ENCODE measurements around the gene NEK5.
"Not testable (repeated sequence)": the region's sequence is repeated elsewhere in the genome, so short reads cannot be mapped to it uniquely, and the experiment has no call there.

Gene NEK5

DNA sequence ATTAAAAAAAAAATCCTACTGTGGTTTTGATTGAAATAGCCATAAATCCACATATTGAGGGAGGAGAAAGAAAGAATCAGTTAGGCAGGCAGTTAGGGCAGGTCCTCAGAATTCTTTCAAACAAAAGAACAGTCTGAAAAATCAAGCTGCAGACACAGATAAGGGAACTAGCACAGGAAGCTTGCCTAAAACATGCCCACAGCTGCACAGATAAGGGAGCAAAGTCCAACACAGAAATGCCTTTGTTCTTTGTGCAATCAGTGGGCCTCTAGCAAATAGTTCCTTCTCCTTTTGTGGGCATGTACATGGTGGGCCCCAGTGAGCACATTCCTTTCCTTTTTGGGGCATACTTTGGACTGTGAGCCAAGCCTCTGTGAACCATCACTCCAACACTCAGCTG lies 61.6 kb downstream of the NEK5 start:
- no peak for DNase-seq (ENCODE audit: low spot score)

DNA sequence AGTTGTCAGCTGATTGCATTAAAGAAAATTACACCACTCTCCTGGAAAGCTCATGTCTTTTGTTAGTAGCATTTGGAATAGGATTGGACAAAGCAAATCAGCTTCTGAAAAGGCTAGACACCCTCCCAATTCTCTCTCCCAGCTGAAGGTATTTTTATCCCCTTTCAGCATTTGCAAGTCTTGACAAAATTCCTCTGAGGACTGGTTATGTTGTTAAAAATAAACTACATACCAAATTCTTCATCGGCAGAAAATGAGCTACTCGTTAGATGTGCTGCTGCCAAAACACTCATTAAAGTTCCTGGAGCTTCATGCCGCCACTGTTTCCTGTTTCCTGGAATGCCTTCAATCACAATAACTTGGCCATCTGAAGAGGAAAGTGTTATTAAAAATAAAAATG lies 67.3 kb downstream of the NEK5 start:
- no peak for DNase-seq (ENCODE audit: low spot score)

DNA sequence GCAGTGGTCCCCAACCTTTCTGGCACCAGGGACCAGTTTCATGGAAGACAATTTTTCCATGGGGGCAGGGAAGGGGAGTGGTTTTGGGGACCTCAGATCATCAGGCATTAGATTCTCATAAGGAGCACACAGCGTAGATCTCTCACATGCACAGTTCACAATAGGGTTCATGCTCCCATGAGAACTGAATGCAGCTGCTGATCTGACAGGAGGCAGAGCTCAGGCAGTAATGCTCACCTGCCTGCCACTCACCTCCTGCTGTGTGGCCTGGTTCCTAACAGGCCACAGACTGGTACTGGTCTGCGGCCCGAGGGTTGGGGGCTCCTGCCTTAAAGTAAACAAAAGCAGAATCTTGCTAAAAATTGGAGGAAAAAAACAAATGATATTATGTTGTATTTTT lies 67.8 kb downstream of the NEK5 start:
- DNase-seq (ENCODE audit: low spot score), result not testable (repeated sequence)

DNA sequence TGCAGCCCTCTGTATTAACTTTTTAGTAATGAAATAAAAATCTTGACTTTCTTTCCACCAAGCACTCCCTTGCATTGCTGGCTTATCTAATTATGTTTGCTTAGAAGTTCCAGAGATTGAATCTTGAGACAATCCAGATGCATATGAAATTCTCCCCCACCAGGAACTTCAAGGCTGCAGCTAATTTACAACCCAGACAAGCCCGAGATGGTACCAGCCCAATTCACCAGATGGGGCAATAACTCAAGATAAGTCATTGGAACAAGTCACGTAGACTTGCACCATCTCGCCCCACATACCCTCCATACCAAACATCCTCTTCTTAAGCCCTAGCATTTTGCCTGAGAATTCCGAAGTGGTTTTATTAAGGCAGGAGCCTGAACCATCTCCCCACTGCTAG lies 75.4 kb downstream of the NEK5 start:
- no peak for DNase-seq (ENCODE audit: low spot score)

DNA sequence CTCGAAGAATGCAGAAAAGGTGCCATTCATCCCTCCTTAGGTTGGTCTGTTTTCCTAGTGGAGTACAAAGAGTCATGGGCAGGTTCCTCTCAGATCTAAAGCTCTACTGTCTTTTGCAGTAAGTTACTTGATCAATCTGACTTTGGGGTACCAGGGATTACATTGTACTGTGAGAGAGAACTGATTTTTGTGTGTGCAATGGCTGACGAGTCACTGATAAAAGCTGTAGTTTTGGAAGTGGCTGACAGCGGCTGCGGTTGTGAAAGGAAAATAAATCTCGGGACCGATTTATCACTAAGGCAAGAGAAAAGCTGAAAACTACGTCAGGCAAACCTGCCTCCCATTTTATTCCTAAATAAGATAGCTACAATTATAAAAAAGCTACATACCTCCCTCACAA lies 77.5 kb downstream of the NEK5 start:
- DNase-seq (ENCODE audit: low spot score), result no peak

DNA sequence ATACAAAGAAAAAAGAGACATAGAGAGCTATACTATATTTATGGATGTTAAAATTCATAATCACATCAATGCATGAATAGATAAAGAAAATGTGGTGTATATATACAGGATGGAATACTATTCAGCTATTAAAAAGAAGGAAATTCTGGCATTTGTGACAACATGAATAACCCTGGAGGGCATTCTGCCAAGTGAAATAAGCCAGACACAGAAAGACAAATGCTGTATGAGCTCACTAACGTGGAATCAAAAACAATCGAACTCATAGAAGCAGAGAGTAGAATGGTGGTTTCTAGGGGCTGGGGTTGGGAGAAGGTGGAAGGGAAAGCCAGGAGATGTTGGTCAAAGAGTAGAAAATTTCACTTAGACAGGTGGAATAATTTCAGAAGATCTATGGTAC lies 80.4 kb downstream of the NEK5 start:
- DNase-seq (ENCODE audit: low spot score), result no peak

DNA sequence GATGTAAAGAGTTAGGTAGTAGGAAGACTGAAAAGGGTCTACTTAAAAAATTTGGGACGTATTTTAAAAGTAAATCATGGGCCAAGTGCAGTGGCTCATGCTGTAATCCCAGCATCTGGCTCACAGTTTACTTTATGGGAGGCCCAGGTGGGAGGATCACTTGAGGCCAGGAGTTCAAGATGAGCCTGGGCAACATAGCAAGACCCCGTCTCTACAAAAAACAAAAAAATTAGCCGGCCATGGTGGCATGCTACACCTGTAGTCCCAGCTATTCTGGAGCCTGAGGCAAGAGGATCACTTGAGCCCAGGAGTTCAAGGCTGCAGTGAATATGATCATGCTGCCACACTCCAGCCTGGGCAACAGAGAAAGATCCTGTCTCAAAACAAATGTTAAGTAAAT lies 81.4 kb downstream of the NEK5 start:
- no peak for DNase-seq (ENCODE audit: low spot score)

DNA sequence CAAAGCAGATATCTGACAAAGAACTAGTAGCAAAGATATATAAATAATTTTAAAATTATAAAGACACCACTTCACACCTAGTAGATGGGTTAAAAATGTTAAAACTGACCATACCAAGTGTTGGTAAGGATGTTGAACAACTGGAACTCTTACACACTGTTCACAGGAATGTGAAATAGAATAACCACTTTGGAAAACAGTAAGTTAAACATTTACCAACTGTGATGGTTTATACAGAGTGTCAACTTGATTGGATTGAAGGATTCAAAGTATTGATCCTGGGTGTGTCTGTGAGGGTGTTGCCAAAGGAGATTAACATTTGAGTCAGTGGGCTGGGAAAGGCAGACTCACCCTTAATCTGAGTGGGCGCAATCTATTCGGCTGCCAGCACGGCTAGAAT lies 85.2 kb downstream of the NEK5 start:
- DNase-seq (ENCODE audit: low spot score), result no peak

DNA sequence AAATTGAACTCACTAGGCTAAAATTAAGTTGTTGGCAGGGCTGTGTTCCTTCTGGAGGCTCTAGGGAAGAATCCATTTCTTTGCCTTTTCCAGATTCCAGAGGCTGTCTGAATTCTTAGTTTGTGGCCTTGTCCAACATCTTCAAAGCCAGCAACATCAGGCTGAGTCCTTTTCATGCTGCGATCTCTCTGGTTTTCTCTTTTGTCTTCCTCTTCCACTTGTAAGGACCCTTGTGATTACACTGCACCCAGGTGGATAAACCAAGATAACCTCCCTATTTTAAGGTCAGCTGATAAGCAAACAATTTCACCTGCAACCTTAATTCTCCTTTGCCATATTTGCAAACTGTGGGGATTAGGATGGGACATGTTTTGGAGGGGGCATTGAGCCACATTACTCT lies 92.8 kb downstream of the NEK5 start:
- DNase-seq (ENCODE audit: low spot score), result no peak

DNA sequence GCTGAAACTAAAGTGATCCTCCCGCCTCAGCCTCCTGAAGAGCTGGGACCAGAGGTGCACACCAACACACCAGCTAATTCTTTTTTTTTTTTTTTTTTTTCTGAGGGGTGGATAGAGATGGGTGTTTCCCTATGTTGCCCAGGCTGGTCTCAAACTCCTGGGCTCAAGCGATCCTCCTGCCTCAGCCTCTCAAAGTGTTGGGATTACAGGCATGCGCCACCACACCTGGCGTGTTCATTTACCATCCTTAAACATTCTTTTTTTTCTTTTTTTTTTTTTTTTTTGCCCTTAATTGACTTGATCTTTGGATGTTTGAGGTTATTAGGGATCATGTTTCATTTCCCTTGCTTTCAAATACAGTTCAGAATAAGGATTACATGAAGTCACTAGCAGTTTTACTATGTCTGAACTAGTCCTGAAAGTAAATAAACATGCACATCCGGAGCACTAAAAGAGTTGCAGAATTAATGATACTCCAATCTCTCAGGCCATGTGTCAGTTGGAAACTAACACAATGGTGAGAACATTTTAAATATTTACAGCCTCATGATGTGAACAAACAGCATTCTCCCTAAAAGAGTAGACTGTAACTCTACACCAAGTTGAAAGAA lies 94.2 kb downstream of the NEK5 start:
- no peak for DNase-seq (ENCODE audit: low spot score)

DNA sequence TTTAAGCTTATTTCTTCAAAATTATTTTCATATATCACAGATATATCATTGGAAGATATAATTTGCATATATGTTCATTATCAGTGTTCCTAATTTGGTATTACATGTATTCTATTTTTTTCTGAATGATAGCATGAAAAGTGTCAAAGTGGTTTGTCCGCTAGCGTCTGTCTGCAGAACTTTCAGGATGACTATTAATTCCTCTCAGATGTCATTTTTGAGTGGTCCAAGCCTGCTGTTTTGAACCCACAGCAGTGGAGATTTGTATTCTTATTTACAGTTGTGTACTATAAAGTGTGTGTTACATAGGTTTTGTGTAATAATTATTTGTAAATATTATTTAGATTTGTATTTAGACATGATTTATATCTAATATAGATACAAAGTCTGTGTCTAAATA lies 95.8 kb downstream of the NEK5 start:
- DNase-seq (ENCODE audit: low spot score), result no peak

DNA sequence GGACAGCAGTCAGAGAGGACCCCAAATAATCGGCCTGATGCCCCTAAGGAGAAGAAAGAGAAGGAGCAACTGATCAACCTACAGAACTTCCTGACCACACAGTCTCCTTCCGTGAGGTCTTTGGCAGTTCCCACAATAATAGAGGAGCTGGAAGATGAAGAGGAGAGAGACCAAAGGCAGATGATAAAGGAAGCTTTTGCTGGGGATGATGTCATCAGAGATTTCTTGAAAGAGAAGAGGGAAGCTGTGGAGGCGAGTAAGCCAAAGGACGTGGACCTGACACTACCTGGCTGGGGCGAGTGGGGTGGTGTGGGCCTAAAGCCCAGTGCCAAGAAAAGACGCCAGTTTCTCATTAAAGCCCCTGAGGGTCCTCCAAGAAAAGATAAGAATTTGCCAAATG lies 98.5 kb downstream of the NEK5 start:
- DNase-seq (ENCODE audit: low spot score), result not testable (repeated sequence)

DNA sequence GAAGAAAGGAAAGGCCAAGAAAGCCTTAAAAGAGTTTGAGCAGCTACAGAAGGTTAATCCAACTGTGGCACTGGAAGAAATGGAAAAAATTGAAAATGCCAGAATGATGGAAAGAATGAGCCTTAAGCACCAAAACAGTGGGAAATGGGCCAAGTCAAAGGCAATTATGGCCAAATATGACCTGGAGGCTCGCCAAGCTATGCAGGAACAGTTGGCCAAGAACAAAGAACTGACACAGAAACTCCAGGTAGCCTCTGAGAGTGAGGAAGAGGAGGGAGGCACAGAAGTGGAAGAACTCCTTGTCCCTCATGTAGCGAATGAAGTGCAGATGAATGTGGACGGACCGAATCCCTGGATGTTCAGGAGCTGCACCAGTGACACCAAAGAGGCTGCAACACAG lies 99.3 kb downstream of the NEK5 start:
- DNase-seq (ENCODE audit: low spot score), result no peak

DNA sequence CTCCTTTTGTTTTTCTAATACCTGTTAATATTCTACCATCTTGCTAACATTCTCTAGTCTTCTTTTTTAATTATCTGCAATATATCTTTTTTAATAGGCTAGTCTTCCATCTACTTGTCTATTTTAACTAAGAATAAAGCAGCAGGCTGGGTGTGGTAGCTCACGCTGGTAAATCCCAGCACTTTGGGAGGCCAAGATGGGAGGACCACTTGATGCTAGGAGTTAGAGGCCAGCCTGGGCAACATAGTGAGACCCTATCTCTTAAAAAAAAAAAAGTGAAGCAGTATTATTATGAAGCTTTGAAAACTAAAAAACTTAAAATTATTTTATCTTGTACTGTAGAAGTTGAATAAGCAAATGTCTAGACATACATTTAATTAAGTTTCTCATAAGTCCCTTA lies 101.0 kb downstream of the NEK5 start:
- no peak for DNase-seq (ENCODE audit: low spot score)

DNA sequence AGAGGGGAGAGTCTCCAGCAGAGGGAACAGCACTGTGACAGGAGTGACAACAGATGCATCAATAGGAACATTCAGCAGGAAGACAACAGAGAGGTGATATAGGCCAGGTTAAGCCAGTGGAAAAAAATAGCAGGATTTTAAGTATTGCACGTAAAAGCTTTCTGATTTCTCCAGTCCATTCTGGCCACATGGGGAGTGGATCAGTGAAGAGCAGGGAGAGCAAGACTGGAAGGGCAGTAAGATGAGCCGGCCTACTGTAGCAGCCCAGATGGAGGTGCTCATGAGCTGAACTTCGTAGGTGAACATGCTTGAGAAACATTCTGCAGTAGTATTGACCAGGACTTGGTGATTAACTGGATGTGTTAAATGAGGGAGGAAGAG lies 102.6 kb downstream of the NEK5 start:
- no peak for DNase-seq (ENCODE audit: low spot score)

DNA sequence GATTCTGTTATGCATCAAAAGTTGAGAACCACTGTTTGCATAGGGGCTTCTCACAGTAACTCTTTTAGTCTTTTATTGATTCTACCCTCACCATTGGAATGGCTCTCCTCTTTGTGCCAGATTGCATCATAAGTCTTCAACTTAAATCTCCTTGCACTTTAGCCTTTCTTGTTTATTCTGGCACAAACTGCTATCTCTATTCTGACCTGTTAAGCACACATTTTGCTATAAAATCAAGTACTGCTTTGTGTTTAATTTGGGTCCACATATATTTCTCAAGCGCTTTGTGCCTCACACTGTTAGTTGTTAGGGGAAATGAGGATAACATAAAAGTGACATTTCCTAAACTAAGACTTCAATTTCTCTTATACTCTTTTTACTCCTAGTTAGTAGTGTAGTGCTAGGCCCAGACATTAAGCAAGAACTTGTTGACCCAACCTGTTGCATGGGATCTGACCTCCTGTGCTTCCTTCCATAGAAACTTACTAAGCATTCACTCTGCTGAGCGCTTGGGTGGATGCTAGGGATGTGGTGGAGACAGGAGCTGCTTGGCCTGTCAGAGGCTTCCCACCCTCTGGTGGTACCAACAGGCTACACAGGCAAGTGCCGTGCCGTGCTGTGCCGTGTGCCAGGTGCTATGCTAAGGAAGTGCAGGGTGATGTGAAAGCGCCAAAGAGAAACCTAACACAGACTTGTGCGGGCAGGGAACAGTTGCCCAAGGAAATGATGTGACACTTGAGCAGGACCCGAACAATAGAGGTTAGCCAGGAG lies 103.2 kb downstream of the NEK5 start:
- peak; percentile 43 for DNase-seq (ENCODE audit: low spot score)

DNA sequence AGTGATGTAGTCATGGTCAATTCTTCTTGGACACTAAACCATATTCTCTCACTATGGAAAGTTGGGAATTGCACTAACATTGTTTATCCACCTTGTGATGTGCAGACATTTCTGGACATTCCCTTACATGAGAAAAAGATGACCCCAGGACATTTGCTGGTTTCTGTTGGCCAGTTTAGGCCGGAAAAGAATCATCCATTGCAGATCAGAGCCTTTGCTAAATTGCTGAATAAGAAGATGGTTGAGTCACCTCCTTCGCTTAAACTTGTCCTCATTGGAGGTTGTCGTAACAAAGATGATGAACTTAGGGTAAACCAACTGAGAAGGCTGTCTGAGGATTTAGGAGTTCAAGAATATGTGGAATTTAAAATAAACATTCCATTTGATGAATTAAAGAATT lies 104.4 kb downstream of the NEK5 start, which contains the start of gene UTP14C:
Gene UTP14C, plus strand, starts transcription at position 211 of the 400 bp plus-strand sequence. CDS start 4,114 bp downstream, outside the sequence.
- no peak for DNase-seq (ENCODE audit: low spot score)

DNA sequence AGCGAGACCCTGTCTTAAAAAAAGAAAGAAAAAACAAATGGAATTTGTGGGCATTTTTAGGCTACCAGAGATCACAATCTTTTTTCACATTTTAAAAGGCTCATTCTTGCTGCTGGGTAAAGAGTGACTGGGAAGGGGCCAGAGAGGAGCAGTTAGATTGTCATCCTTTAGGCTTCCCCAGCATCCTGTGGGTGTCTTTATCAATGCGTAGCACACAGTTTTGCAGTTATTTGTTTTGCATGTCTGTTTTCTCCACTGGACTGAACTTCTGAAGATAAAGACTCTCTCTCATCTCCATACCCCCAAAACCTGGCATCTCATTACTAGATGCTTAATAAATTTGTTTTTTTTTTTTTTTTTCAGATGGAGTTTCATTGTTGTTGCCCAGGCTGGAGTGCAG lies 106.5 kb downstream of the NEK5 start:
- DNase-seq (ENCODE audit: low spot score), result no peak

DNA sequence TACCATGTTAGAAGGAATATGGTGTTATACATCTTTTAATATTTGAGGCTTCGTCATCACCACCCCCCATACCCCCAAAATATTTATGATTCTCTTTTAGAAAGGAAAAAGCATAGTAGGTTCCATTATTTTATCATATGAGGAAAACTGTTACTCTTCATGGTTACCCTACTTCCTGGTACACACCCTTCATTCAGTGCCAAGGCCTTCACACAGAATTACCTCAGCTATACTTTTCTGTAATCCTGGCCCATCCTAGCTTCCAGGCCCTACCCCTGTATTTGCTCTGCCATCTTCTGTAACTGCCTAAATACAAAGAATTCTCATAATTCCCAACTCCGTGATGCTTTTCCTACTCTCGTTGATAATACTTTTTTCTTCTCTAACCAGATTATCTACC lies 108.7 kb downstream of the NEK5 start:
- no peak for DNase-seq (ENCODE audit: low spot score)

DNA sequence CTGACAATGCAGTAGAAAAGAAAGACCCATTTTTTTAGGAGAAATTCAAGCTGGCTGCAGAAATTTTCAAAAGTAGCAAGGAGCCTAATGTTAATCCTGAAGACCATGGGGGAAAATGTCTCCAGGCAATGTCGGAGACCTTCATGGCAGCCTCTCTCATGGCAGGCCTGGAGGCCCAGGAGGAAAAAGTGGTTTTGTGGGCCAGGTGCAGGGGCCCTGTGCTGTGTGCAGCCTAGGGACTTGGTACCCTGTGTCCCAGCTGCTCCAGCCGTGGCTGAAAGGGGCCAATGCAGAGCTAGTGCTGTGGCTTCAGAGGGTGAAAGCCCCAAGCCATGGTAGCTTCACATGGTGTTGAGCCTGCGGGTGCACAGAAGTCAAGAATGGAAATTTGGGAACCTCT lies 112.6 kb downstream of the NEK5 start:
- DNase-seq (ENCODE audit: low spot score), result no peak

DNA sequence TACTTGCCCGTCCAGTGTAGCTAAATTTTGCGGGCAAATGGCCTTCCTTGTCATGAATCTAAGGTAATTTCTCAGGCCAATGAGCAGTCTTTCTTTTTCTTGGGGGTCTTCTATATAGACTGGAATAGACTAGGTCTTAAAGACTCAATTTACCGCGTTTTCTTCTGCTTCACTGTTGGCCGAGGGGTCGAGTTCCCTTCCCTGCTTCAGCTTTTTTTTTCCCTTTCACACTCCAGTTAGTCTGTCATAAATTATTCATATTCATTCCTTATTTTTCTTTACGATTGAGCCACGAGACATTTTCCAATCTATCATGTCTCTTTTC lies 116.4 kb downstream of the NEK5 start:
- no peak for DNase-seq (ENCODE audit: low spot score)

DNA sequence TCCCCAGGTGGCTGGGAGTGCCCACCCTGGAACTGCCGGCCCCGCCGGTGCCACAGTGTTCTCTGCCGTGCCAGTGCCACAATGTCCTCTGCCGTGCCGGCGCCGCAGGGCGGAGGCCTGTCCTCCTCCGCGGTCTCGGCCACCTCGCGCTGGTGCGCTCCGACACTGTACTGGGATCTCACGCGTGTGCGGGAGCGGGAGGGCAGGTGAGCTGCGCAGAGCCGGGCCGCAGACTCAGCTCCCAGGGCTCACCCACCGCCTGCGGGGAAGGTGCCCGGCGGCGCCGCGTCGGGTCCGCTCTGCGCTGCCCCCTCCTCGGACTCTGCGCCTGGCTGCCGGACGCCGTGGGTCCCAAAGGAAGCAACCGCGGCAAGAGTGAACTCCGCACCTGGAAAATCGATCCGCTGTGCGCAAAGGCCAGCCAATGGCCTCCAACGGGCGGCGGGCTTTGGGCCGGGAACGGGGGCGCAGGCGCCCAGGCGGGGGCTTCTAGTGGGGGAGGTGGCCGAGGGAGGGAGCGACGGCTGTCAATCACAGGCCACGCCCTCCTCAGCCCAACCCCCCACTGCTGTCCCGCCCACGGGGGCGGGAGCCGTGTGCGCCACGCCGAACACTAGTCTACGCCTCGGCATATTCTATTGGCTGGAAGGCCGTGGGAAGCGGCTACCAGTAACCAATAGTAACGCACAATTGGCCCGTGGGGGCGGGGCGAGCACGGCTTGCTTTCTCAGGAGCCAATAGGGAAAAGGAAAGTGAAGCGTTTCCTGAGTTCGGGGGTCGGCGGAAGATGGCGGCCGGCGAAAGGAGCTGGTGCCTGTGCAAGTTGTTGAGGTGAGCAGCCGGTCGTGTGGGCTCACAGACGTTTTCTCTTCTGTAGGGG lies 117.0 kb downstream of the NEK5 start, which contains the start of gene ALG11:
Gene ALG11, plus strand, starts transcription at position 767 of the 880 bp plus-strand sequence. Its CDS starts 21 bp downstream, at position 788.
- peak; percentile 84 for DNase-seq (ENCODE audit: low spot score)
